GM04503 (cell line): Measurements from ENCODE around the gene ETFB.

Experiments
- DNase-seq: peaks from one replicate; pipeline ENCODE4 v3.0.0-alpha.2; 2012; ENCODE audit warnings: low read depth

ETFB gene

DNA sequence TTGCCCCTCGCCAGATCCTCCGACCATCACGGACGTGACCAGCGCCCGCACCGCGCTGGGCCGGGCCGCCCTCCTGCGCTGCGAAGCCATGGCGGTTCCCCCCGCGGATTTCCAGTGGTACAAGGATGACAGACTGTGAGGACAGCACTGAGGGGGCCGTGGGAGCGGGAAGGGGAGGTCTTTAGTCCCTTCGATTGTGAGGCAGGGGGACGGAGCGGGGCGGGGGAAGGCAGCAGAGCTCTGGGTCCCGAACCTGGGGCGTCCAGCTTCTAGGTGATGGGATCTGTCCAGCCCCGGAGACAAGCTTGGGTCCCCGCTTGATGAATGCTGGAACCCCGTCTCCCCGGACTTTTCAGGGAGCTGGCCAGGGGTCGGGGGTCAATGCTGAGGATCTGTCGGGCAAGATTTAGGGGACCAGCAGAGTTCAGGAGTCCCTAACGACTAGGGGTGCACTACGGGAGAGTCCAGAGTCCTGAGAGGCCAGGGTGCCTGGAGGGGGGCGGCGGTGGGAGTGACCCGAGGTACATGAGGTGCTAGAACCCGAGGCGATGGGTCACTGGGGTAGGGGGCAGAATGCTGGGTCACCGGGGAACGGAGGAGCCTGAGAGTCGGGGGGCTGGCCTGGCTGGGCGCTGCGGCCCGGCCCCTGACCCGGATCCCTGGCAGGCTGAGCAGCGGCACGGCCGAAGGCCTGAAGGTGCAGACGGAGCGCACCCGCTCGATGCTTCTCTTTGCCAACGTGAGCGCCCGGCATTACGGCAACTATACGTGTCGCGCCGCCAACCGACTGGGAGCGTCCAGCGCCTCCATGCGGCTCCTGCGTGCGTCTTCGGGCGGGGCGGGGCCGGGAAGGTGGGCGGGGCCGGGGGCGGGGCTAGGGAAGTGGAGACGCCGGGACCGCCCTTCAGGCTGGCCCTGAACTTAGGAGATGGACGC lies 38.9 kb downstream of the ETFB start:
- no peak for DNase-seq

- no peak for DNase-seq
Measured at GRCh38 chr19:51326216-51327065, 39.7 kb downstream of the ETFB start.

- DNase-seq, result no peak
Measured at GRCh38 chr19:51325161-51325976, 40.8 kb downstream of the ETFB start.

GRCh38 chr19:51324167-51324481 lies 42.1 kb downstream of the ETFB start:
- no peak for DNase-seq

GRCh38 chr19:51323481-51324166 lies 42.6 kb downstream of the ETFB start:
- no peak for DNase-seq

GRCh38 chr19:51321799-51322198 lies 44.4 kb downstream of the ETFB start:
- DNase-seq, result no peak

DNA sequence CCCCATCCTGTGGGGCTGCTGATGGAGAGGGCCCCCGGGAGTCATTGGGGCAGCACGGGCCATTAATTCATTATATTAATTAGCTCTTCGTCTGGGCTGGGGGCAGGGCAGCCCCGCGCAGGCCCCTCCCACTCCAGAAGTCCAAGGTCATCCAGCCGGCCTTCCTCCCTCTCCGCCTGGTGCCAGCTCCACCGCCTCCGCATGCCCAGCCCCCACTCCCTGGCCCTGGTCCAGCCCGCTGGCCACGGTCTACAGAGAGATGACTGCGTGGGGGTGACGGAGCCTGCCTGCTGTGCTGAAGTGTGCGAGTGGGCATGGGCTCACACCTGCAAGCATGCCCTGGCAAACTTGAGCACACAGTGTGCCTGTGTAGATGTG lies 45.9 kb downstream of the ETFB start:
- no peak for DNase-seq

GRCh38 chr19:51319649-51320279 lies 46.4 kb downstream of the ETFB start:
- DNase-seq, result no peak

- no peak for DNase-seq
Measured at GRCh38 chr19:51318687-51319648, 47.2 kb downstream of the ETFB start.

DNA sequence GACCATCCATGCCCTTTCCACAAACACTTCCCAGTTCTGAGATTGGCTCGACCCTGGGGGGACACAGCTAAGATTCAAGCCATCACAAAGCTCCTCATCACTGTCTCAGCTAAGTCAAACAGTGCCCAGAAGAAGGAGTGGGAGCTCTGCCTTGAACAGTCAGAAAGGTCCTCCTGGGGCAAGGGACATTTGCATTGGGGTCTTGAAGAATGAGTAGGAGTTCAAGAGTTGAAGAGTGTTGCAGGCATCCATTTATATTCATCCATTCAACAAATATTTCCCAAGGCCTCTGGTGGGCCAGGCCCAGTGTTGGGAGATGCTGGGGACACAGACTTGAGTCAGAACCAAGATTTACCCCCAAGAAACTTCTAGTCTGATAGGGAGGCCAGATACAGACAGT lies 48.2 kb downstream of the ETFB start:
- DNase-seq, result no peak

GRCh38 chr19:51317376-51317775 lies 48.8 kb downstream of the ETFB start:
- DNase-seq, result no peak

GRCh38 chr19:51316688-51317087 lies 49.5 kb downstream of the ETFB start:
- no peak for DNase-seq

DNA sequence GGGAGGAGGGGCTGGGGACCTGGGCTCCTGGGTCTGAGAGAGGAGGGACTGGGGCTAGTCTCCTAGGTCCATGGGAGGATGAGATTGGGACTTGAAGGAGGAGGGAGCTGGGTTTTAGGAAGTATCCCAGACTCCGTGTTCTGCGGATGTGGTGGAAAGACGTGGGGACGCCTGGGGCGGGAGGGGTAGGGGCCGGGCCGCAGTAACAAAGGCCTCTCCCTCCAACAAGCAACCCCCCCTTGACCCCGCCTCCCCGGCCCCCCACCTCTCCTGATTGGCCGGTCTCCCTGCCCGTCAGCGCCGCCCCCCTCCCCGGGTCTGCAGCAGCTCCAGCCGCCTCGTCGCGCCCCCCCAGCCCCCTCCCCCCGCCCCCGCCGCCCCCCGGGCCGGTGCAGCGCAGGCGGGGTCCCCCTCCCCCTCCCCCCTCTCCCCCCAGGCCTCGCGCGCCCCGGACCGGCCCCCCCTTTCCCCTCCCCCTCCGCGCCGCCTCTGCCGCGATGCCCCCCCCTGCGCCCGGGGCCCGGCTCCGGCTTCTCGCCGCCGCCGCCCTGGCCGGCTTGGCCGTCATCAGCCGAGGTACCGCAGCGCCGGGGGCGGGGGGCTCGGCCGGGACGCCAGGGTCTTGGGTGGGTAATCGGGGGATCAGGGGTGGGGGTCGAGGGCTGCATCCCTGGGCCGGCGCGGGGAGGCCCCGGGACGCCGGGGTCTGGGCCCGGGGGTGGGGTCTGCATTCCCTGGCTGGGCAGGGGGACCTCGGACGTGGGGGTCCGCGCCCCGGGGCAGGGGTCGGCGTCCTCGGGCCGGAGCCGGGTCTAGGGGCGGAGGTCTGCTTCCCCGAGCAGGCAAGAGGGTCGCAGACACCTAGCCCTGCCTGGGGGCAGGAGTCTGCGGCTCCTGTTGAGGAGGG lies 54.6 kb downstream of the ETFB start, which contains the start of gene IGLON5:
IGLON5 (plus strand) TSS at position 294 of the 907 bp plus-strand sequence; CDS start at position 498, 204 bp downstream.
- DNase-seq, result no peak

- no peak for DNase-seq
Measured at GRCh38 chr19:51305479-51305878, 60.7 kb downstream of the ETFB start.

GRCh38 chr19:51301266-51301665 lies 64.9 kb downstream of the ETFB start:
- DNase-seq, result no peak

DNA sequence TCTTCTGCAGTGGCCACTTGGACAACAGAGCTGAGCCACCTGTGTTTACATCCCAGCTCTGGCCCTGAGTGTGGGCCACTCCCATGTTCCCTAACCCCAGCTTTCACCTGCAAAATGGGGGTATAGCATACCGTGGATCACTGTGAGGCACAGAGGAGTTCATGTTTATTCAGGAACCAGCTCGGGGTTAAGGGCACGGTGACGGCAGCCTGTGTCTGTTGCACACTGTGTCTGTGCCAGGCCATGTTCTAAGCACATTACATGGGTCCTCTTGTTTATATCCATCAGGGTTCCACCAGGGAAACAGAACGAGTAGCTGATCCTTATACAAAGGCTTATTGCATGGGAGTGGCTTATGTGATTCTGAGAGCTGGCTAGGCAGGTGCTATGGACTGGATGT lies 68.8 kb downstream of the ETFB start:
- DNase-seq, result no peak

DNA sequence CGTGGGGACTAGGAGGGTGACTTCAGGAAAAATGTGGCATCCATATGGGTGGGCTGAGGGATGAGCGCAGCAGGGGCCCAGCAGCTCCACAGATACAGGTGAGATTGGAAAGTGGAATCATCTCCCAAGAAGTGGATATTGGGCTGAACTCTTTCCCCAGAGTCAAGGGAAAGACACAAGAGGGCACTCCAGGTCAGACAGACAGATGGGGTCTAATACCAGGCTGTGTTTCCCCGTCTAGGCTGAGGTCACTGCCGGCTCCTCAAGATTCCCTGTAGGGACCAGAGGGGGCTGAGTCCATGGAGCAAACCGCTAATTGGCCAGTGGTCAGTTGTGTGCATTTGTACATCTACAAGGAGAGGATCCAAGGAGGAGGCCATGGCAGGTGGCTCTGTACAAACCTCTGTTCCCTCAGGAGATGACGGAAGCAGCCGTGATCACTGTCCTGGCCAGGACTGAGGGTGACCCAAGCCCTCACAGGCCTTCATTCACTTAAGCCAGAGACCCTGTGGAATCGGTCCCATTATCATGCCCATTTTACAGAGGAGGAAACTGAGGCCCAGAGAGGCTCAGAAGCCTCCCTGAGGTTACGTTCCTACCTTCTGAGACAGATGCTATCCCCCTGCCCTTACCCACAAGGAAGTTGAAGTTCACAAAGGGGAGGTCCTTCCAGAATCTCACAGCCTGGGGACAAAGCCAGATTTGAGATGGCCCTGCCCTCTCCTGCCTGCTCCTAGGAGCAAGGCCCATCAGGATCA lies 69.7 kb downstream of the ETFB start:
- no peak for DNase-seq
